GM18867 (cell line): ENCODE results near the gene CEP89.
"Not testable (repeated sequence)": the region's sequence is repeated elsewhere in the genome, so short reads cannot be mapped to it uniquely, and the experiment has no call there.

Experiments used
- ATAC-seq: cut with Tn5 transposase; IDR thresholded peaks from one replicate; pipeline ENCODE4 v1.9.1; 2021; ENCODE audit warnings: mild to moderate bottlenecking, moderate library complexity; ENCODE audit not compliant: unreplicated experiment

CEP89 gene

GRCh38 chr19:32856818-32857217 lies 114.9 kb downstream of the CEP89 start:
- ATAC-seq: not testable (repeated sequence)

GRCh38 chr19:32852216-32852615 lies 119.5 kb downstream of the CEP89 start:
- no peak for ATAC-seq

- ATAC-seq: not testable (repeated sequence)
Measured at GRCh38 chr19:32848035-32848434, 123.7 kb downstream of the CEP89 start.

GRCh38 chr19:32843716-32844245 lies 128.0 kb downstream of the CEP89 start:
- ATAC-seq: no peak

- no peak for ATAC-seq
Measured at GRCh38 chr19:32842061-32842460, 129.7 kb downstream of the CEP89 start.

GRCh38 chr19:32837531-32837930 lies 134.2 kb downstream of the CEP89 start:
- no peak for ATAC-seq

GRCh38 chr19:32833388-32833787 lies 138.4 kb downstream of the CEP89 start:
- not testable (repeated sequence) for ATAC-seq

- ATAC-seq: not testable (repeated sequence)
Measured at GRCh38 chr19:32832825-32833224, 138.9 kb downstream of the CEP89 start.

GRCh38 chr19:32832094-32832493 lies 139.7 kb downstream of the CEP89 start:
- ATAC-seq: not testable (repeated sequence)

GRCh38 chr19:32831611-32832010 lies 140.1 kb downstream of the CEP89 start:
- ATAC-seq: no peak

GRCh38 chr19:32830231-32831014 lies 141.3 kb downstream of the CEP89 start:
- ATAC-seq: peak; percentile 64

- no peak for ATAC-seq
Measured at GRCh38 chr19:32829345-32829896, 142.3 kb downstream of the CEP89 start.

- no peak for ATAC-seq
Measured at GRCh38 chr19:32828643-32829344, 143.0 kb downstream of the CEP89 start.

- ATAC-seq: no peak
Measured at GRCh38 chr19:32828139-32828538, 143.6 kb downstream of the CEP89 start.
